Effector memory CD4-positive, alpha-beta T cell (primary cell): Measurements from ENCODE around the gene PCLAF.
"Not testable (repeated sequence)": the region's sequence is repeated elsewhere in the genome, so short reads cannot be mapped to it uniquely, and the experiment has no call there.

Experiments
- DNase-seq, 3 donors: peaks; one replicate each; pipeline ENCODE4 v3.0.0-alpha.2; 2020
- H3K27ac ChIP-seq: 2 replicates; pipeline ENCODE4 v1.7.0; 2013; ENCODE audit warnings: mild to moderate bottlenecking, low read length, moderate library complexity; ENCODE audit not compliant: insufficient read depth, poor library complexity, severe bottlenecking
- H3K27me3 ChIP-seq: replicated peaks from 2 replicates; pipeline ENCODE4 v1.7.0; 2013; ENCODE audit warnings: mild to moderate bottlenecking, low read length; ENCODE audit not compliant: insufficient read depth, control insufficient read depth, poor library complexity, severe bottlenecking
- H3K36me3 ChIP-seq: 2 replicates; pipeline ENCODE4 v1.7.0; 2013; ENCODE audit warnings: mild to moderate bottlenecking, low read length, moderate library complexity; ENCODE audit not compliant: control insufficient read depth, insufficient read depth
- H3K4me1 ChIP-seq: 2 replicates; pipeline ENCODE4 v1.7.0; 2013; ENCODE audit warnings: low read length, mild to moderate bottlenecking; ENCODE audit not compliant: control insufficient read depth, insufficient read depth, poor library complexity, severe bottlenecking
- H3K4me3 ChIP-seq: 2 replicates; pipeline ENCODE4 v1.7.0; 2013; ENCODE audit warnings: low read length, low read depth, mild to moderate bottlenecking; ENCODE audit not compliant: insufficient read depth, poor library complexity, severe bottlenecking
- H3K9me3 ChIP-seq: 2 replicates; pipeline ENCODE4 v1.7.0; 2013; ENCODE audit warnings: mild to moderate bottlenecking, low read length, moderate library complexity; ENCODE audit not compliant: control insufficient read depth

Gene PCLAF

GRCh38 chr15:64326975-64327374 lies 54.3 kb downstream of the PCLAF start:
- H3K36me3 ChIP-seq, H3K27ac ChIP-seq: not testable (repeated sequence)

GRCh38 chr15:64326458-64326857 lies 54.8 kb downstream of the PCLAF start:
- not testable (repeated sequence) for DNase-seq, H3K4me1 ChIP-seq, H3K27ac ChIP-seq, H3K36me3 ChIP-seq, H3K27me3 ChIP-seq, H3K9me3 ChIP-seq, H3K4me3 ChIP-seq

More at GRCh38 chr15:64326975-64327374, 54.3 kb downstream of the PCLAF start:
- H3K27me3 ChIP-seq, H3K9me3 ChIP-seq, H3K4me1 ChIP-seq, DNase-seq, H3K4me3 ChIP-seq: not testable (repeated sequence)

- Histone ChIP-seq H3K36me3 (no peaks in the 10 kb centered on the region), H3K27ac (no peak overlapping the region), H3K27me3 (no peaks in the 10 kb centered on the region), H3K9me3 (no peaks in the 10 kb centered on the region), H3K4me3 (no peak overlapping the region), H3K4me1 (no peaks in the 10 kb centered on the region)
- DNase-seq: no peak
Observed at GRCh38 chr15:64324165-64324877, 56.9 kb downstream of the PCLAF start.

GRCh38 chr15:64315216-64315615 lies 66.0 kb downstream of the PCLAF start:
- Histone ChIP-seq H3K4me3 (no peak overlapping the region), H3K36me3 (no peaks in the 10 kb centered on the region), H3K9me3 (no peaks in the 10 kb centered on the region), H3K27ac (no peak overlapping the region), H3K27me3 (no peaks in the 10 kb centered on the region), H3K4me1 (no peaks in the 10 kb centered on the region)
- no peak for DNase-seq

GRCh38 chr15:64314456-64314855 lies 66.8 kb downstream of the PCLAF start:
- no peak for DNase-seq
- H3K9me3 ChIP-seq: no peaks in the 10 kb centered on the region
- H3K27ac ChIP-seq: no peak overlapping the region
- no peaks in the 10 kb centered on the region for H3K36me3 ChIP-seq
- no peak overlapping the region for H3K4me3 ChIP-seq
- no peaks in the 10 kb centered on the region for H3K27me3 ChIP-seq
- H3K4me1 ChIP-seq: no peaks in the 10 kb centered on the region
